Activated T-helper 17 cell treated with anti-CD3 and anti-CD28 coated beads, Interleukin-2, amount 50 U/mL, for 72 hours (primary cell): ENCODE data around the gene SPG7. TPM values are rescaled to one million over a fixed set of nuclear protein-coding genes. Genes with fewer than 3 reads are reported as not detected.

ENCODE experiments used
- ATAC-seq: fragments of 150-1000 bp; cut with Tn5 transposase; replicated peaks from 2 replicates; pipeline ENCODE4 v1.10.0; 2021; ENCODE audit warnings: mild to moderate bottlenecking, moderate library complexity
- H3K27ac Mint-ChIP-seq: one replicate; pipeline ENCODE4 v1.8.0; 2022; ENCODE audit warnings: mixed read lengths
- H3K27me3 Mint-ChIP-seq: one replicate; pipeline ENCODE4 v1.8.0; 2022; ENCODE audit warnings: mixed read lengths
- H3K36me3 Mint-ChIP-seq: one replicate; pipeline ENCODE4 v1.8.0; 2022; ENCODE audit warnings: low read depth, mild to moderate bottlenecking, mixed read lengths
- H3K4me1 Mint-ChIP-seq: one replicate; pipeline ENCODE4 v1.8.0; 2022; ENCODE audit warnings: mixed read lengths
- H3K4me3 Mint-ChIP-seq: one replicate; pipeline ENCODE4 v1.8.0; 2022; ENCODE audit warnings: mild to moderate bottlenecking, mixed read lengths
- H3K9me3 Mint-ChIP-seq: one replicate; pipeline ENCODE4 v1.8.0; 2022; ENCODE audit warnings: mixed read lengths
- total RNA-seq, 2 donors: library from RNA; stranded (reverse); gene quantifications; one replicate each; pipeline ENCODE4 v1.2.3, GENCODE V29; 2022

SPG7 gene
- total RNA-seq, 2 donors from 2014 or later, result 115 to 135 TPM

GRCh38 chr16:89493776-89494175 lies 14.4 kb upstream of the SPG7 start:
- Mint-ChIP-seq H3K4me3 (no peak overlapping the region), H3K27ac (no peak overlapping the region), H3K4me1 (peaks cover 6% of the 10 kb centered on the region), H3K27me3 (no peaks in the 10 kb centered on the region), H3K36me3 (peaks cover 6% of the 10 kb centered on the region), H3K9me3 (no peaks in the 10 kb centered on the region)
- no peak for ATAC-seq

GRCh38 chr16:89495121-89495520 lies 13.1 kb upstream of the SPG7 start:
- no peaks in the 10 kb centered on the region for H3K36me3 Mint-ChIP-seq
- no peaks in the 10 kb centered on the region for H3K9me3 Mint-ChIP-seq
- no peak overlapping the region for H3K27ac Mint-ChIP-seq
- H3K4me1 Mint-ChIP-seq, result peaks cover 6% of the 10 kb centered on the region
- no peak for ATAC-seq
- H3K4me3 Mint-ChIP-seq, result no peak overlapping the region
- H3K27me3 Mint-ChIP-seq, result no peaks in the 10 kb centered on the region

- no peaks in the 10 kb centered on the region for H3K9me3 Mint-ChIP-seq
- H3K4me3 Mint-ChIP-seq, result no peak overlapping the region
- no peaks in the 10 kb centered on the region for H3K36me3 Mint-ChIP-seq
- H3K27ac Mint-ChIP-seq, result no peak overlapping the region
- ATAC-seq, result no peak
- H3K27me3 Mint-ChIP-seq, result no peaks in the 10 kb centered on the region
- H3K4me1 Mint-ChIP-seq, result no peaks in the 10 kb centered on the region
Observed at GRCh38 chr16:89498839-89499238, 9.4 kb upstream of the SPG7 start.

GRCh38 chr16:89499767-89500166 lies 8.4 kb upstream of the SPG7 start:
- H3K27ac Mint-ChIP-seq, result no peak overlapping the region
- ATAC-seq, result no peak
- H3K9me3 Mint-ChIP-seq, result no peaks in the 10 kb centered on the region
- no peaks in the 10 kb centered on the region for H3K36me3 Mint-ChIP-seq
- no peaks in the 10 kb centered on the region for H3K4me1 Mint-ChIP-seq
- H3K4me3 Mint-ChIP-seq, result no peak overlapping the region
- no peaks in the 10 kb centered on the region for H3K27me3 Mint-ChIP-seq

GRCh38 chr16:89502081-89502843 lies 5.9 kb upstream of the SPG7 start:
- Mint-ChIP-seq H3K27ac (no peak overlapping the region), H3K27me3 (no peaks in the 10 kb centered on the region), H3K9me3 (no peaks in the 10 kb centered on the region), H3K36me3 (no peaks in the 10 kb centered on the region), H3K4me3 (no peak overlapping the region), H3K4me1 (peaks cover 6% of the 10 kb centered on the region)
- no peak for ATAC-seq

GRCh38 chr16:89504091-89504490 lies 4.1 kb upstream of the SPG7 start:
- peak overlapping the region; percentile 90 for H3K27ac Mint-ChIP-seq
- H3K4me3 Mint-ChIP-seq, result no peak overlapping the region
- no peaks in the 10 kb centered on the region for H3K36me3 Mint-ChIP-seq
- no peaks in the 10 kb centered on the region for H3K27me3 Mint-ChIP-seq
- no peaks in the 10 kb centered on the region for H3K9me3 Mint-ChIP-seq
- H3K4me1 Mint-ChIP-seq, result peaks cover 6% of the 10 kb centered on the region
- ATAC-seq, result no peak

GRCh38 chr16:89505204-89506112 lies 2.7 kb upstream of the SPG7 start:
- Mint-ChIP-seq H3K36me3 (peaks cover 2% of the 10 kb centered on the region), H3K4me1 (peaks cover 6% of the 10 kb centered on the region), H3K27me3 (no peaks in the 10 kb centered on the region), H3K4me3 (peak overlapping the region; percentile 79), H3K27ac (peak overlapping the region; percentile 90), H3K9me3 (no peaks in the 10 kb centered on the region)
- peak; percentile 81 for ATAC-seq

- no peaks in the 10 kb centered on the region for H3K9me3 Mint-ChIP-seq
- H3K4me1 Mint-ChIP-seq, result peaks cover 6% of the 10 kb centered on the region
- peaks cover 9% of the 10 kb centered on the region for H3K36me3 Mint-ChIP-seq
- peak overlapping the region; percentile 79 for H3K4me3 Mint-ChIP-seq
- no peak for ATAC-seq
- H3K27ac Mint-ChIP-seq, result peak overlapping the region; percentile 90
- H3K27me3 Mint-ChIP-seq, result no peaks in the 10 kb centered on the region
Observed at GRCh38 chr16:89506113-89506504, 2.1 kb upstream of the SPG7 start.

- peak overlapping the region; percentile 82 for H3K27ac Mint-ChIP-seq
- H3K4me1 Mint-ChIP-seq, result peaks cover 6% of the 10 kb centered on the region
- ATAC-seq, result no peak
- no peaks in the 10 kb centered on the region for H3K27me3 Mint-ChIP-seq
- peaks cover 15% of the 10 kb centered on the region for H3K36me3 Mint-ChIP-seq
- H3K9me3 Mint-ChIP-seq, result no peaks in the 10 kb centered on the region
- H3K4me3 Mint-ChIP-seq, result peak overlapping the region; percentile 79
Observed at GRCh38 chr16:89506791-89507191, 1.4 kb upstream of the SPG7 start.

- peak overlapping the region; percentile 79 for H3K4me3 Mint-ChIP-seq
- no peak for ATAC-seq
- H3K27ac Mint-ChIP-seq, result peak overlapping the region; percentile 82
- H3K36me3 Mint-ChIP-seq, result peaks cover 21% of the 10 kb centered on the region
- no peaks in the 10 kb centered on the region for H3K9me3 Mint-ChIP-seq
- no peaks in the 10 kb centered on the region for H3K27me3 Mint-ChIP-seq
- peaks cover 6% of the 10 kb centered on the region for H3K4me1 Mint-ChIP-seq
Observed at GRCh38 chr16:89507214-89507833, 879 bp upstream of the SPG7 start.

GRCh38 chr16:89510526-89510925 lies 2.3 kb downstream of the SPG7 start:
- peak overlapping the region; percentile 88 for H3K4me3 Mint-ChIP-seq
- no peak overlapping the region for H3K27ac Mint-ChIP-seq
- no peak for ATAC-seq

GRCh38 chr16:89511374-89511773 lies 3.2 kb downstream of the SPG7 start:
- no peaks in the 10 kb centered on the region for H3K4me1 Mint-ChIP-seq
- no peak overlapping the region for H3K4me3 Mint-ChIP-seq
- H3K36me3 Mint-ChIP-seq, result peaks cover 57% of the 10 kb centered on the region
- H3K27me3 Mint-ChIP-seq, result no peaks in the 10 kb centered on the region
- H3K27ac Mint-ChIP-seq, result no peak overlapping the region
- no peaks in the 10 kb centered on the region for H3K9me3 Mint-ChIP-seq
- no peak for ATAC-seq

More at GRCh38 chr16:89510526-89510925, 2.3 kb downstream of the SPG7 start:
- no peaks in the 10 kb centered on the region for H3K9me3 Mint-ChIP-seq
- H3K4me1 Mint-ChIP-seq, result peaks cover 2% of the 10 kb centered on the region
- no peaks in the 10 kb centered on the region for H3K27me3 Mint-ChIP-seq
- H3K36me3 Mint-ChIP-seq, result peaks cover 51% of the 10 kb centered on the region

- H3K4me1 Mint-ChIP-seq, result no peaks in the 10 kb centered on the region
- ATAC-seq, result no peak
- H3K9me3 Mint-ChIP-seq, result no peaks in the 10 kb centered on the region
- H3K4me3 Mint-ChIP-seq, result no peak overlapping the region
- H3K36me3 Mint-ChIP-seq, result peaks cover 68% of the 10 kb centered on the region
- no peaks in the 10 kb centered on the region for H3K27me3 Mint-ChIP-seq
- H3K27ac Mint-ChIP-seq, result no peak overlapping the region
Observed at GRCh38 chr16:89512453-89512852, 4.2 kb downstream of the SPG7 start.

GRCh38 chr16:89517128-89517527 lies 8.9 kb downstream of the SPG7 start:
- H3K9me3 Mint-ChIP-seq, result no peaks in the 10 kb centered on the region
- no peak overlapping the region for H3K4me3 Mint-ChIP-seq
- H3K4me1 Mint-ChIP-seq, result peaks cover 4% of the 10 kb centered on the region
- H3K27me3 Mint-ChIP-seq, result no peaks in the 10 kb centered on the region
- no peak for ATAC-seq
- peaks cover 96% of the 10 kb centered on the region for H3K36me3 Mint-ChIP-seq
- H3K27ac Mint-ChIP-seq, result no peak overlapping the region
